OCI-LY7 (cell line): ENCODE data around the gene RFX8.

Source experiments
- EZH2phosphoT487 ChIP-seq: fragments of 200-600 bp; sonication (generic); IDR thresholded peaks from 2 replicates; pipeline ENCODE4 v1.6.1; 2018; ENCODE audit warnings: low read depth, borderline replicate concordance, mild to moderate bottlenecking, mixed run types, antibody characterized with exemption, low read length, moderate library complexity, mixed read lengths
- TF ChIP-seq, protein P1 (sequence below): fragments of 200-600 bp; sonication (generic); conservative IDR thresholded peaks from 2 replicates; pipeline ENCODE4 v1.5.1; 2014; ENCODE audit warnings: mild to moderate bottlenecking, antibody characterized with exemption, low read length, moderate library complexity, mixed read lengths

DNA sequence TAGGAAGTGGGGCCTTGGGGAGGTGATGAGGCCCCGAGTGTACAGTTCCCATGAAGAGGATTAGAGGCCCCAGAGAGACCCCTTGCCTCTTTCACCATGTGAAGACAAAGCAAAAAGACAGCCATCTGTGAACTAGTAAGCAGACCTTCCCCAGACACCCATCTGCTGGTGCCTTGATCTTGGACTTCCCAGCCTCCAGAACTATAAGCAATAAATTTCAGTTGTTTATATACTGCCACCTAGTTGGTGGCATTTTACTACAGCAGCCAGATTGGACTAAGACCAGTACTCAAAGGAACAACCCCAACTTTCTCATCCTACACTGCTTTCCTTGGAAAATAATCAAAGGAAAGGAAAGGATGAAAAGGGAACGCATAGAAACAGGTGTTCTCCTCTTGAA lies 59.7 kb downstream of the RFX8 start:
- TF ChIP-seq, protein P1, sequence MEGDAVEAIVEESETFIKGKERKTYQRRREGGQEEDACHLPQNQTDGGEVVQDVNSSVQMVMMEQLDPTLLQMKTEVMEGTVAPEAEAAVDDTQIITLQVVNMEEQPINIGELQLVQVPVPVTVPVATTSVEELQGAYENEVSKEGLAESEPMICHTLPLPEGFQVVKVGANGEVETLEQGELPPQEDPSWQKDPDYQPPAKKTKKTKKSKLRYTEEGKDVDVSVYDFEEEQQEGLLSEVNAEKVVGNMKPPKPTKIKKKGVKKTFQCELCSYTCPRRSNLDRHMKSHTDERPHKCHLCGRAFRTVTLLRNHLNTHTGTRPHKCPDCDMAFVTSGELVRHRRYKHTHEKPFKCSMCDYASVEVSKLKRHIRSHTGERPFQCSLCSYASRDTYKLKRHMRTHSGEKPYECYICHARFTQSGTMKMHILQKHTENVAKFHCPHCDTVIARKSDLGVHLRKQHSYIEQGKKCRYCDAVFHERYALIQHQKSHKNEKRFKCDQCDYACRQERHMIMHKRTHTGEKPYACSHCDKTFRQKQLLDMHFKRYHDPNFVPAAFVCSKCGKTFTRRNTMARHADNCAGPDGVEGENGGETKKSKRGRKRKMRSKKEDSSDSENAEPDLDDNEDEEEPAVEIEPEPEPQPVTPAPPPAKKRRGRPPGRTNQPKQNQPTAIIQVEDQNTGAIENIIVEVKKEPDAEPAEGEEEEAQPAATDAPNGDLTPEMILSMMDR, result peak; percentile 32; the same call in 1 of the 2 replicates
- no peak for TF ChIP-seq EZH2phosphoT487
